OCI-LY7 (cell line): ENCODE measurements around the gene VTI1A.

ENCODE experiments used
- CTCF ChIP-seq: fragments of 200-600 bp; sonication (generic); conservative IDR thresholded peaks from 2 replicates; pipeline ENCODE4 v1.5.1; 2014; ENCODE audit warnings: mild to moderate bottlenecking, antibody characterized with exemption, low read length, moderate library complexity, mixed read lengths
- EZH2phosphoT487 ChIP-seq: fragments of 200-600 bp; sonication (generic); IDR thresholded peaks from 2 replicates; pipeline ENCODE4 v1.6.1; 2018; ENCODE audit warnings: low read depth, borderline replicate concordance, mild to moderate bottlenecking, mixed run types, antibody characterized with exemption, low read length, moderate library complexity, mixed read lengths

DNA sequence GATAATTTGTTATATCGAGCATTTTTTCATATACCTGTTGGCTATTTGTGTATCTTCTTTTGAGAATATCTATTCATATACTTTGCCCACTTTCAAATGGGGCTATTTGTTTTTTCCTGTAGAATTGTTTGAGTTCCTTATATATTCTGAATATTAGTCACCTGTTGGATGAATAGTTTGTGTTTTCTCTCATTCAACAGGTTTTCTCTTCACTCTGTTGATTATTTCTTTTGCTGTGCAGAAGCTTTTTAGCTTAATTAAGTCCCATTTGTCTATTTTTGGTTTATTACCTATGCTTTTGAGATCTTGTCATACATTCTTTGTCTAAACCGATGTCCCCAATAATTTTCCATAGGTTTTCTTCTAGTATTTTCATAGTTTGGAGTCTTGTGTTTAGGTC is 65.3 kb downstream of the VTI1A start:
- TF ChIP-seq CTCF (no peak), EZH2phosphoT487 (no peak)
